Measurements from ENCODE around the gene KLC1.

GRCh38 chr14:103593577-103593976 is 35.4 kb upstream of the KLC1 start:
- no peak for TF ChIP-seq FOXA1 (IDR thresholded peaks at IDR 0.05)
- TF ChIP-seq REST (IDR thresholded peaks at IDR 0.05) = no peak
- TF ChIP-seq TAF1 (conservative IDR thresholded peaks at IDR 0.05) = no peak
- no peak for TF ChIP-seq CTCF (IDR thresholded peaks at IDR 0.05; ENCODE audit: low read depth, low read length, missing input control)
- TF ChIP-seq RXRA (IDR thresholded peaks at IDR 0.05) = no peak
- TF ChIP-seq RAD21 (IDR thresholded peaks at IDR 0.05) = no peak
- TF ChIP-seq YY1 (IDR thresholded peaks at IDR 0.05) = no peak
- TF ChIP-seq EGR1 (IDR thresholded peaks at IDR 0.05; ENCODE audit: low read depth in 2 of 2) = no peak
- no peak for TF ChIP-seq GABPA (IDR thresholded peaks at IDR 0.05 in 1 of 2, conservative IDR thresholded peaks at IDR 0.05 in 1 of 2)

All from liver (tissue), 3 donors.